Lower leg skin (tissue), 4 donors: ENCODE data around the gene FARP1. TPM values are rescaled to one million over a fixed set of nuclear protein-coding genes. Genes with fewer than 3 reads are reported as not detected.
A peak's percentile ranks its signal among the peaks of the same experiment; 100 is the strongest.
"Not testable (repeated sequence)": the region's sequence is repeated elsewhere in the genome, so short reads cannot be mapped to it uniquely, and the experiment has no call there.

Experiments
- DNase-seq, 2 donors: peaks; one replicate each; pipeline ENCODE4 v3.0.0-alpha.2; 2019; ENCODE audit warnings: low spot score in 2 of 2
- H3K4me3 ChIP-seq: fragments of 200-600 bp; sonication (generic); 2 replicates; pipeline ENCODE4 v1.5.1; 2017; ENCODE audit warnings: mild to moderate bottlenecking, low read depth; ENCODE audit not compliant: poor library complexity, severe bottlenecking
- CTCF ChIP-seq, 3 donors: fragments of 450-650 bp; IDR thresholded peaks; one replicate each; pipeline ENCODE4 v1.5.1; 2016; ENCODE audit warnings: antibody characterized with exemption in 3 of 3, mild to moderate bottlenecking in 3 of 3, moderate library complexity in 2 of 3
- POLR2A ChIP-seq, 2 donors: fragments of 450-650 bp; IDR thresholded peaks; one replicate each; pipeline ENCODE4 v1.6.1; 2016 to 2017; ENCODE audit warnings: antibody characterized with exemption in 2 of 2, mild to moderate bottlenecking in 1 of 2, moderate library complexity in 1 of 2
- WGBS, 2 donors: methylation state at CpG; one replicate each; pipeline ENCODE4 v1.1.5; 2018; 5-methylcytosine and 5-hydroxymethylcytosine counted together
- intact Hi-C: fragments of 100-400 bp; cut with DNase I; formaldehyde crosslinking; loops from one replicate; pipeline ENCODE4 v1.15.0; 2023; ENCODE audit warnings: low total_unique reads
- total RNA-seq, 4 donors: library from RNA; depleted of rRNA; stranded (reverse); fragments of >200 nt; gene quantifications; one replicate each; pipeline ENCODE4 v1.1.0, GENCODE V29; 2016

Gene FARP1
- total RNA-seq, 4 donors from 2014 or later = 4.9 to 26.2 (median 13.3) TPM

- WGBS, 2 donors = 87 to 93% methylated on average over 5 of the region's 5 CpGs
- no peak overlapping the region for H3K4me3 ChIP-seq
- TF ChIP-seq CTCF (IDR thresholded peaks at IDR 0.05) (no peak), POLR2A (IDR thresholded peaks at IDR 0.05) (no peak)
- intact Hi-C loops = no loop called here
- peak in 1 of 2 donors; percentile 34 for DNase-seq
Measured at GRCh38 chr13:98411013-98411412, 268.1 kb downstream of the FARP1 start.

- 55 to 57% methylated on average over 16 of the region's 16 CpGs for WGBS, 2 donors
- H3K4me3 ChIP-seq = no peak overlapping the region
- intact Hi-C loops = no loop called here
- TF ChIP-seq POLR2A (IDR thresholded peaks at IDR 0.05) (no peak), CTCF (IDR thresholded peaks at IDR 0.05) (no peak)
- DNase-seq = peak; percentile 50 to 86
Measured at GRCh38 chr13:98411617-98412265, 268.8 kb downstream of the FARP1 start.

- intact Hi-C loops, H3K4me3 ChIP-seq, DNase-seq: not testable (repeated sequence)
- 93 to 96% methylated on average over 3 of the region's 3 CpGs for WGBS, 2 donors
Measured at GRCh38 chr13:98413278-98413677, 270.4 kb downstream of the FARP1 start.

GRCh38 chr13:98413796-98414195, 270.9 kb downstream of the FARP1 start:
- TF ChIP-seq POLR2A (IDR thresholded peaks at IDR 0.05) (no peak), CTCF (IDR thresholded peaks at IDR 0.05) (no peak)
- H3K4me3 ChIP-seq = no peak overlapping the region
- DNase-seq = peak in 1 of 2 donors; percentile 29
- intact Hi-C loops = no loop called here
- 95 to 96% methylated on average over 7 of the region's 7 CpGs for WGBS, 2 donors

GRCh38 chr13:98415326-98416070, 272.6 kb downstream of the FARP1 start:
- H3K4me3 ChIP-seq = no peak overlapping the region
- intact Hi-C loops = no loop called here
- peak in 1 of 2 donors; percentile 66 for DNase-seq
- TF ChIP-seq CTCF (IDR thresholded peaks at IDR 0.05) = no peak
- TF ChIP-seq POLR2A (IDR thresholded peaks at IDR 0.05) = no peak
- 87 to 90% methylated on average over 18 of the region's 18 CpGs for WGBS, 2 donors

- intact Hi-C loops = no loop called here
- no peak overlapping the region for H3K4me3 ChIP-seq
- peak; percentile 42 to 85 for DNase-seq
- TF ChIP-seq POLR2A (IDR thresholded peaks at IDR 0.05) (no peak), CTCF (IDR thresholded peaks at IDR 0.05) (no peak)
- 58 to 66% methylated on average over 4 of the region's 4 CpGs for WGBS, 2 donors
Measured at GRCh38 chr13:98416408-98416807, 273.5 kb downstream of the FARP1 start.
